Measurements from ENCODE around the gene TBC1D3B.
"Not testable (repeated sequence)": the region's sequence is repeated elsewhere in the genome, so short reads cannot be mapped to it uniquely, and the experiment has no call there.

Gene TBC1D3B

GRCh38 chr17:36128411-36128978 is 47.9 kb downstream of the TBC1D3B start:
- DNase-seq (ENCODE audit: low read depth), result no peak

DNA sequence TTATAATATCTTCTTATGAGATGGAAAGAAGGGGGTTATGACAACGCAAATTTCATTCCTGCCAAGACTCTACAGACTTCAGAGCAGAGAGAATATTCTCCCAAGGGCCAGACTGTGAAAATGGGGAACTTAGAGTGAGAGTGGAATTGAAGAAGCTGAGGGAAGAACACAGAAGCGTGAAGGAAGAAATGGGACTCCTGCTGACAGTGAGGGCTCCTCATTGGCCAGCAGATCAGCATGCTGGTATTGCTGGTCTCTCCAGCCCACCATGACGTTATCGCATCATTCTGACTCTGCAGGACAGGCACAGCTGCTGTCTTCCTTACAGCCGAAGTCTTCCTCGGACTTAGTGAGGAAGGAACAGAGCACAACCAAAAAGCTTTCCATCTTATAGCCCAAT is 48.5 kb downstream of the TBC1D3B start:
- DNase-seq (ENCODE audit: low read depth), result no peak

DNA sequence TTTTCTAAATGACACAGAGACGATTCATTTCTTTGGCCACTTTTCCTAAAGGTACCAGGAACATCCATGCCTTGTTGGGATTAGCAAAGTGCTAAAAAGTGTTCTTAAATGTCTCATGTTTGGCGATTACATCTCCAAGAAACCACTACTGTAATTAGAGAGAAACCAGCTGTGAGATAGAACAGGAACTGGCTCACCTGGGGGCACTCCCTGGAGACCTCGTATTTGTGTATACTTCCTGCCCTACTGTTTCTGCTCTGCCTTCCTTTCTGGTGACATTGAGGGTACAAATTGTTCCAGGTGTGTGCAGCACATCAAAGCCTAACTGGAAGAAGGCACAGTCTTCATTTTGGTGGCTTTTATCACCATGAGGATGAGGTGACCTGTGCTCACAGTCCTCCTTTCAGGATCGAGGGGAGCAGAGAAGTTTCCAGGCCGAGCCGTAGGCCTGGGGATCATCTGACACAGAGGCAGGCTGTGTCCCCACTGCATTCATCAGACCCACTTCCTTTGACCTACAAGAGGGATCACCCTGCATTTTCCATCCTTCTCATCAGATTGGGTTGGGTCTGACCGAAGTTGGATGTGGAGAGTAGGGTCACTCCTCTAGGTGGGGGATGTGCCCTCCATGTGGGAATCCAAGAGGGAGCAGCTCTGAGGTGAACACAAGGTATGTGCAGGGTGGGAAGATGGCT is 49.1 kb downstream of the TBC1D3B start:
- DNase-seq (ENCODE audit: low read depth), result no peak

- no peak for DNase-seq (ENCODE audit: low read depth)
Measured at GRCh38 chr17:36124879-36125824, 51.3 kb downstream of the TBC1D3B start.

DNA sequence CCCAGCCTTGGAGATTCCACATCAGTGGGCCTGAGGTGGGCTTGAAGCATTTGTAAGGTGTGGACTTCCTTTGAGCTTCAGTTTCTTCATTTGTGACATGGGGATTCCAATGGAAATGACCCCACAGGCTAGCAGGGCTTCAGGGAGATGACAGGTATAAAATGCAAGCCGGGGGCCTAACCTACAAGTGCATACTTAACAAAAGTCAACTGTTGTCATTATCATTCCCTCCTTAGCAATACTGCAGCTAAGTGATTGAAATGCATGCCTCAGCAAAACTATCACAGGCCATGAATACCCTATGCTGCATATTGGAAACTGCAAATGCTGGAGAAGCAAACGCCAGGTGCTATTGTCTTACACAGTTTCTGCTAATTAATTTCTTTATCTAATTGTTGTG is 53.0 kb downstream of the TBC1D3B start:
- no peak for DNase-seq (ENCODE audit: low read depth)

GRCh38 chr17:36121099-36121498 is 55.3 kb downstream of the TBC1D3B start:
- not testable (repeated sequence) for DNase-seq (ENCODE audit: low read depth)

GRCh38 chr17:36120221-36120620 is 56.2 kb downstream of the TBC1D3B start:
- no peak for DNase-seq (ENCODE audit: low read depth)

- no peak for DNase-seq (ENCODE audit: low read depth)
Measured at GRCh38 chr17:36118477-36119353, 57.7 kb downstream of the TBC1D3B start.

- no peak for DNase-seq (ENCODE audit: low read depth)
Measured at GRCh38 chr17:36117505-36118382, 58.7 kb downstream of the TBC1D3B start.

Measured in GM04504 (cell line).